LoVo (cell line): ENCODE data around the gene ASTN1.
"Not testable (repeated sequence)": the region's sequence is repeated elsewhere in the genome, so short reads cannot be mapped to it uniquely, and the experiment has no call there.

Experiments
- DNase-seq: peaks from one replicate; pipeline ENCODE4 v3.0.0-alpha.2; 2016; ENCODE audit warnings: low spot score

Gene ASTN1

DNA sequence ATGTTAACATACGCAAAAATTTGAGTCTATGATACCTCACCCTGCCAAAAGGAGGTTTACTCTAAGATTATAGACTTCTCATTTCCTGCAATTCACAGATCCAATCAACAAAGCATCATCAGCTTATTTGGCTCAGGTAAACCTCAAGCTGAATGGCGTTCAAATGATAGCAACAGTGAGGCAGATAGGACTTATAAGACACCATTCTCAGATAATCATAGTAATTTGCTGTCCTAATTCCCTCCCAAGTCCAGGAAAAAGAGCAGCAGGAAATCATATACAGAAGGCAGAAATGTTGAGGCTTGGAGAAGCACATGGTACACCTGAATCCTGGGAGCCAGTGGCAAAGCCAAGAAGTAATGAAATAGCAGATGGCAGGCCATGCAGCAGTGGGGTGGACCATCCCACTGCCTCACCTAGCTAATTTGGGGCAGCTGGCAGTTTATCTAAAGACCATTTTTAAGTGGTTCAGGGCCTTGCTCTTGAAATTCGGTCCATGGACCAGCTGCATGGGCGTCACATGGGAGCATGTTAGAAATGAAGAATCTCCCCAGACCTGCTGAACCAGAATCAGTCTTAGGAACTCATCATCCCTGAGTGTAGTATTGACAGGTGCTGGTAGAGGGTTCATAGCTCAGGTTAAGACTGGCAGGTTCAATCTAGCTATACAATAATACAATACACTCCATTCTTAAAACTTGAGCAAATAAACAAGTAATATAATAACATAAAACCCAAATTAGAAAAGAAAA is 57.7 kb downstream of the ASTN1 start:
- no peak for DNase-seq

DNA sequence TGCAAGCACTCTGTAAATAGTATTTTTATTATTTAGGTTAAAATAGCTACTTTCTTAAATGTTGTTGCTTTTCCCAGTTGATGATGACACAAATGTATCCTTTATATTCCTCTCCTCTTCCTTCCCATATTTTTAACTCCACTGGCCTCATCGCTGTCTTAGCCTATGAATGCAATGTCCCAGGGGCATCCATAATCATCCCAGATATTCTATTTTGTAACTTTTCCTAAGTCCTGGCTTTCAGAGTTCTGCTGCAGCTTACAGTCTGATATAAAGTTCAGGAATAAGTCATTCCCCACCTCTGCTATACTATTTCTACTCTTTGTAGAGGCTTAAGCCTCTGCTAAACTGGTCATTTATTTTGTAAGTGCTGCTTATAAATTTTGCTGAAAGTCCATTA is 58.3 kb downstream of the ASTN1 start:
- no peak for DNase-seq

DNA sequence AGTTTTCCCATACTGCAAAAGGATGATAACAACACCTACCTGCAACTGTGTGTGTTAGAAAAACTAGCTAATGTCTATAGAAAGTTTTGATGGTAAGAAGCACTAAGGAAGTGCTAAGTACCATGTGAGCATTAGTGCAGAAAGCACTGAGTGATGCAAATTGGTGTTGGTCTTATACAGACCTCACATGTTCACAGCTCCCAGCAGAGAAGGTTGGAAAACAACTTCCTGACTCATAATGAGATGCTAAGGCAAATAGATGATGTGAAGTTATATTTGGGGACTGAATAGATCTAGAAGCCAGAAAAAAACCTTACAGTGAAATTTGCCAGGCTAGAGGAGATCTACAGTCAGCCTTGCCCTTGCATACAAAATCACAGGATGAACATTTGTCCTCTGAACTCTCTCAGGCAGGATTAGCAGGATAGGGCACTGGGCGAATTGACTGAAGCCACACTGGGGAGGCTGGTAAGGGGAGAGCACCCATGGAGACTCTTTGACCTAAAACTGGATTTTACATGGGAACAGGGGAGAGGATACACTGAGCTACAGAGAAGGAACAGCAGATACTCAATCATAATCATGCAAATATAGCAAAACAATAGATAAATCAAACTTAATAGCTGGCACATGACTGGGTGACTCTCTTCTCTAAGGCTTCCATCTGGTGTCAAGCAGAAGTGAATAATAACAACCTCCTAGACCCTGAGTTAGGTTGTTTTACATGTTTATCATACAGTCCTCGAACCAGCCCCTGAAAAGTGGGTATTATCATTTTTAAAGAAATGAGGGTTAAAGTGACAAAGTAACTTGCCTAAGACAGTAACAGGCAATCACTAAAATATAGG is 61.3 kb downstream of the ASTN1 start:
- no peak for DNase-seq

DNA sequence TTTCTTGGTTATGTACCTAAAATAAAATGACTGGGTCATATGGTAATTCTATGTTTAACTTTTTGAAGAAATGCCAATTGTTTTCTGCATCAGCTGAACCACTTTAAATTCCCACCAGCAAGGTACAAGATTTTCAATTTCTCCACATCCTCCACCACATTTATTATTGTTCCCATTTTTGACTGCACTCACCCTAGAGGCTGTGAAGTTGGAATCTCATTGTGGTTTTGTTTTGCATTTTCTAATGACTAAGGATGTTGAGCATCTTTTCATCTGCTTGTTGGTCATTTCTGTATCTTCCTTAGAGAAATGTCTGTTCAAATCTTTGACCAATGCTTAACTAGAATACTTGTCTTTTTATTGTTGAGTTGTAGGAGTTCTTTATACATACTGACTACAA is 72.5 kb downstream of the ASTN1 start:
- no peak for DNase-seq

DNA sequence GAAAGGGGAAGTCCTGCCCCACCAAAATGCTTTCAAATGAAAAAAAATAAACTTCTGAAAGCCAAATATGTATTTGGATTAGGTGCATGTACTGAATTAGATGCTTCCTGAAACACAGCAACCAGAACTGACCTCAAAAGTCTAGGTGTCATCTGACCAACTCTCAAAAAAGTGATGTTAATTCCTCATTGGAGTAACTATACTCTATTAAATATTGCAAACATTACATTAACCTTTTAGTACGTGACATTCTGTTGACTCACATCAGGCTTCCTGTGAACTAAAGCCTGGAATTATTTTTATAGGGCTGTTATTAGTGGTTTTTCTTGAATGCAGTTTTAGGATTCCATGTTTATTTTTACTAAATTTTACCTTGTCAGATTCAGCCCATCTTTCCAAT is 73.5 kb downstream of the ASTN1 start:
- DNase-seq = no peak

DNA sequence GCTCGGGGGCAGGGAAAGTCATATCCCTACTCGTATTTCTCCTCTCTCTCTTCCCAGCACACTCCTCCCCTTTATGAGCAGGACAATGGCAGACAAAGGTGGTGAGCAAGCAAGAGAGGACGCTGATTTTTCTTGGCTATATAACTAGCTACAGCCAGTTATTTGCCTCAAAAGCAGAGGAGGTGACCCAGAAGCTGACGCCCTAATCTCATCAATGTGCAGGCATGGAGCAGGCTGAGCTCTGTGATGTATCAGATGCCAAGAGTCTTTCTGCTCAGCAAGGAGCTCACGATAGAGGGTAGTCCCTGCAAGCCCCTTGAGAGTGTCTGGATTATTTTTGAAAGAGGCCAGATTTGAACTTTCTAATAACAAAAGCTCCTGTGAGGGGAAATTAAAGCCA is 75.5 kb downstream of the ASTN1 start:
- no peak for DNase-seq

DNA sequence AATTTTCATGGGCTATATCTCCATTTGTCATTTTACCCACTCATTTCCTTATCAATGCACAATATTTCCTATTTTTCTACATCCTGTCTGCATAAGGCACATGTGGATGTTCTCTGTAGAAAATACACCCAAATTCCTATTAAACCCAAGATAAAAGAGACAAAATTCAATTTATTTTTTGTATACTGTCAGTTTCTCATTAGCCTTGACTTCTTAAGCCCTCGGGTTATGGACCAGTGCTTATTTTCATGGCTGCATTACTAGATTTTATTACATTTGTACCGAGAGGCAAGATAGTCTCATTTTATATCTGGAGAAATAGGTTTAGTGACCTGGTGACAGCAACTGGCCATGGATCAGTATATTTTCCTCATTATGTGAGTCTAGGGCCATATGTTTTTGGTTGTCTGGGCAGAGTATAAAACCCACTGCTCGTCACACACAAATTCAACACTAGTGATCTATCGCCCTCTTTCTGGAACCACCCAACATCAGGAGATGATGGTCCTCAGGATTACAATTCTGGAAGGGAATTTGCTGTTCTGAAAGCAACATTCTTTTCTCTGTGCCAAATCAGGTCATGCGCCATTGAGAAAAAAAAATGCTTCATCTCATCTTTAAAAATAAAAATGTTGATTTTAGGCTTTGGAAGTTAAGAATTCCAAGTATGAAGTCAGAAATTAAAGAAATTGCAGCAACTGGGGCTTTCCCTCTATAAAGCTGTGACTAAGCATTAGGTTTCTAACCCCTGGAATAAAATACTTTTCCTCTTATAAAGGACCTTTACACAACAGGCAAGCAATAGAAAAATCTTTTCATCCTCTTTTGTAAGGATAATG is 81.4 kb downstream of the ASTN1 start:
- DNase-seq = no peak

DNA sequence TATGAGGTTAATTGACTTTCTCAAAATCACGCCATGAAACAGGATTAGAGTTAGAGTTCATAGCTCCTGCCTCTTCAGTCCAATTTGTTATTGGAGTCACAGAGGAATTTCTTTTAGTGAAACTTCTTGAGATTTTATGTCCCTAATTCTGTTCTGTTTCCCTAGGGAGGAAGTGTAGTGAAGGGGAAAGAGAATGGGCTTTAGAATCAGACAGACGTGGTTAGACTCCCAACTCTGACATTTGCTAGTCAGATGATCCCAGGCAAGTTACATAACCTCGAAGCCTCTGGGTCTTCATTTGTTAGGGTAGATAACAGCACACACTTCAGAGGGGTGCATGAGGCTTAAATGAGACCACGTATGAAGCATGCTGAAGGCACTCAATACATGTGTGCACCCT is 83.9 kb downstream of the ASTN1 start:
- DNase-seq = no peak

DNA sequence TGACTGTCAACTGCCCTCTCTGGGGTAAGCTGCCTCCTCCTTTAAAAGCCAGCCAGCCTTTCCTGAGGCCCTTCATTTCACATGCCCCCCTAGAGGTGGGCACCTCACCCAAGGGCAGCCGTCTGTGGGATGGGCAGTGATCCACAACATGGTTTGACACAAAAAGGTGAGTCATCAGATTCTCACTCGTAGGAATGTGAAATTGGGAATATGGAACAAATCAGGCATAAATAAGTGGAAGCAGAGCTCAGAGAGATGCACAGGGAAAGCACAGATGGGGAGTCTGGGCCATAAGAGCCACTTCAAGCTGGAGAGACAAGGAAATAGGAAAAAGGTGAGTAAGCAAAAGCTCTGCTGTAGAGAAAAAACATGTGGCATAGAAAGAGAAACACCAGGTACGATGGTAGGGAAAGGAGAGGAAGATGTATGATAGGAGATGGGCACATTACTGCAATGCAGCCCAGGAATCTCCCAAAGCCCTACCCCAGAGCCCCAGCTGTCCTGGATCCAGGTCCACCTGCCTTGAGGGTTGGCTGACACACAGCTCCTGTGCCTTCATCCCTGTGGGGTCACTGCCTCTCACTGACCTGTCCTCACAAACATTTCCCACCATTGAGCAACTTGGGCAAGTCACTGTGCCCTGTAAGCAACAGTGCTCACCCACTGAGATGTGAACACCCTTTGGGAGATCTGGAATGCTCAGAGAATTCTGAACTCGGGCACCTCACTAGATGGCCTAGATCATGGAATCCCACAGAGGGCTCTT is 86.6 kb downstream of the ASTN1 start:
- DNase-seq = no peak

DNA sequence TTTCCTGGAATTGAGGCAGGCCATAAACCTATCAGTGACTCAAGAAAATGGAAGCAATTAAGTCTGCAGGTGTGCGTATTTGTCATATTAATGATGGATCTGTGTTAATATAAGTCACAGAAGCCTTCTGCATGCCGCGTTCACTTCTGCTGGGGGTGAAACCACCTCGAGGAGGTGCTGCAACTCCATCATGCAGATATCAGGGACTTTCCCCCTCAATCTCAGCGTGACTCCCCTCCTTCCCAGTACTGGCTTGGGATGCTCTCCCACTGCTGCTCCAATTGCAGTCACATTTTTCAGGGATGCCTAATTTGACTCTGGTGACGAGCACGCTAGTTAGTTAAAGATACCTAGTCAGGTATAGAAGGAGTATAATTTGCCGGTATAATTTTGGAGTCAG is 87.5 kb downstream of the ASTN1 start:
- DNase-seq = no peak

DNA sequence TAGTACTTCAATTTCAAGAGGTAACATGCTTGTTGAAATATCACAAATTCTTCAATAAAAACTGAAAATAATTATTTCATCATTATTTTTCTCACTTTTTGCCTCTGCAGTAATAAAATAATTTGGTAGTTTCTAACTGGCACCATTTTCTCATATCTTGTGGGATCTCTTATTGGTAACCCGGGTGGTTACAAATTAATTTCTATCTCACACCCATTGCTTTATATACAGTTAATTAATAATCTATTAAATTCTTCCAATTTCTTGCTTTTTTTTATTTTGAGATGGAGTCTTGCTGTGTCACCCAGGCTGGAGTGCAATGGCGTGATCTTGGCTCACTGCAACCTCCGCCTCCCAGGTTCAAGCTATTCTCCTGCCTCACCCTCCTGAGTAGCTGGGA is 89.7 kb downstream of the ASTN1 start:
- not testable (repeated sequence) for DNase-seq

DNA sequence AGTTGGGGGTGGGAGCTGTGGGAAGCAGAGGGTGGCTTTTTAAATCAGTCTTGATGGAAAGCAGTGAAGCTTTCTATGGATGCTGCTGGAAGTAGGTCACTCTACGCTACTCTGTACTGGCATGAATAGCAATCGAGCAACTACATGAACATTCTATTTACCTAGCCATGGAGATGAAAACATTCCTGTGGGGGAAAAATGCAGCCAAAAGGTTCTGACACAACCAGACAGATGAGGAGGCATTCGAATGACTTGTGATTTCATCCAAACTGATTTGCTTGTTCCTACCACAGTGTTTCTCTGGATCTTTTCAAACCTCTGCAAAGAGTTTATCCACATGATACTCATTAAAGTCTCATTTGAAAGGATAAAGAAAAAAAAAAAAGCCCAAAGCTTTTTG is 95.0 kb downstream of the ASTN1 start:
- no peak for DNase-seq

DNA sequence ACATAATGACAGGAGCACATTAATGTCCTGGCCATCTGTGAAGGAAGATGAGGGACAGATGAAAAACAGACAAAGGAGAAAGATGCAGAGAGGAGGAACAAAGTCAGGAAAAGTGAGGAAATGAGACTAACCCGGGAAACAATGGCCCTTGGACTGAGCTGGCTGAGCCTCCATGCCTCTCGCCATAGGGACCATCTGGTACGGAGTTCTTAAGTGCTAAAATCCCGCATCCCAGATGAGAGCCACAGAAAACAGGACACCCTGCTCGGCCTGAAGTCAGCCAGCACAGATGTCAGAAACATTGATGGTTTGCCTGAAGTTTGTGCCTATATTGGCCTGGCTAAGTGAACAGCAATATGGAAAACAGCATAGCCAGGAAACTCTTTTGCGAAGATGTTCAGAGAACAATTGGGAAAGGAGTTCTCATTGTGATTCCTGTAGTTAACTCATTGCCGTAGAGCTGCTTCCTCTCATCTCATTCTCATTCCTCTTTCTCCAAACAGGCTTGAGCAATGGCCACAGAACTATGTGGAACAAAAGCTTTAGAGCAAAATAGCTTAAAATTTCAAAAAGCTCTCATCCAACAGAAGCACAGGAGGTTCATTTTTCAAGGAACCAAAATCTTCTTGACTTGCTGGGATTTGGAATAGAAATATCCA is 96.6 kb downstream of the ASTN1 start:
- no peak for DNase-seq

DNA sequence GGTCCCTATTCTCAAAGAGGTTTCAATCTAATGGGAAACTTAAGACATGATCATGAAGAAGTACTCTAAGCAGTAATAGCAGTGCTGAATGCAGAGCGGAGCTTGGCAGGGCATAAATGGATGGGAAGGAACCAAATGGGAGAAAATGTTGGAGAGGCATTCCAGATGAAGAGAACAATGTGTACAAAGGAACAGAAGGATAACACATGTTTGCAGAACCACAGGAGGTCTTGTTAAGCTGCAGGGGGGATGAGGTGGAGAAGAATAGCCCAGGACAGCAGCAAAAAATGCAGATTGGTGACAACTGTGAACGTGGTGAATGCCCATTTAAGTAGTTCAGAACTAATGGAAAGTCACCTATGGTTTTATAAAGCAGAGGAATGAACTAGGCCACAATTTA is 99.1 kb downstream of the ASTN1 start:
- DNase-seq = no peak

DNA sequence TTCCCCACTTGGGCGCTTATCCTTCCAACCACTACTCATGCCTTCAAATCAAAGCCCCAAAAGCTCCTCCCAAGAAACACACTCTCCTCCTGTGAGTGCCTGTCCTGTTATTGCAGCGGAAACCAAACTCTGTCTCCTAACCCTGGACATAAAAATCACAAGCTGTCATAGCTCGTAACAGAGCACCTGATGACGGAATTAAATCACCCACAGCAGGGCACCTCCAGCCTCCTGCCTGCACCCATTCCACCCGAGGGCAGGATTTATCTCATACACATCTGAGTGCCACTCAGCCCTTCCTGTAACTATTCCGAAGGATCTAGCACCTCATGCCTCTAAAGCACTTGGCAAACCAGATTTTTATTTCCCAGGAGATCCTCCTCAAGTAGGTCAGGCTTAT is 100.9 kb downstream of the ASTN1 start:
- no peak for DNase-seq

DNA sequence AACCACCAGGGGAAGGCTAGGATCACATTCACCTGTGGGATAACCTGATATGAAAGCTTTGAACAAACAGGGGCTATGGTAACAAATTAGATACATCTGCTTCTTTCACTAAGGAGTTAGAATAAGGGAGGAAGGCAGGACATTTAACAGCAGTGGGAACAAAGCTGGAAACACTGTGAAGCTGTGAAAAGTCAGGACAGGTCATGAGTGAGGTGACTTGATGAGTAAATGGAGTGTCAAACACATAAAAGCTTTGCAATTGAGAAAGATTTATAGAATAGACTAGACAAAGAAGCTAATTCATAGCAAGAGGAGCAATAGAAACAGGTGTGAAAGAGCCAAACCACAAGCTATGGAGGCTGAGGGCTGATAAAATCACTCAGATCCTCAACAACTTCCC is 110.0 kb downstream of the ASTN1 start:
- DNase-seq = no peak

DNA sequence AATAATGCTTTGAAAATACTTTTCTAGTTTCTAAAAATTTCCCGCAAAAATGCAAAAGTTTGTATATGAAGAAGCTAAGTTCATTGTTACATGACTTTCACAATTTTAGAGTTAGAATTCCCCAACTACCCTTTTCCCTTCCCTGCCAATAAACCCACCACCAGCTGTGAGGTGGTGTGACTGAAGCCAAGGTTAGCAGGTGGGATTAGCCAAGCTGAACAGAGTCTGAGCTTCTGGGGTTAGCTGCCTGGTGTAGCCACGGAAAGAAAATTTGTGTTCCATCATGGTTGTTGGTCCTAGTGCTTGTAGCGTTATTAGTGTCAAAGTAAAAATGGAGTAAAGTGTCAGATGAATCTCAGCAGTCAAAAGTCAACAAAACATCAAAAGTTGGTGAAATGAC is 110.9 kb downstream of the ASTN1 start:
- DNase-seq = no peak

DNA sequence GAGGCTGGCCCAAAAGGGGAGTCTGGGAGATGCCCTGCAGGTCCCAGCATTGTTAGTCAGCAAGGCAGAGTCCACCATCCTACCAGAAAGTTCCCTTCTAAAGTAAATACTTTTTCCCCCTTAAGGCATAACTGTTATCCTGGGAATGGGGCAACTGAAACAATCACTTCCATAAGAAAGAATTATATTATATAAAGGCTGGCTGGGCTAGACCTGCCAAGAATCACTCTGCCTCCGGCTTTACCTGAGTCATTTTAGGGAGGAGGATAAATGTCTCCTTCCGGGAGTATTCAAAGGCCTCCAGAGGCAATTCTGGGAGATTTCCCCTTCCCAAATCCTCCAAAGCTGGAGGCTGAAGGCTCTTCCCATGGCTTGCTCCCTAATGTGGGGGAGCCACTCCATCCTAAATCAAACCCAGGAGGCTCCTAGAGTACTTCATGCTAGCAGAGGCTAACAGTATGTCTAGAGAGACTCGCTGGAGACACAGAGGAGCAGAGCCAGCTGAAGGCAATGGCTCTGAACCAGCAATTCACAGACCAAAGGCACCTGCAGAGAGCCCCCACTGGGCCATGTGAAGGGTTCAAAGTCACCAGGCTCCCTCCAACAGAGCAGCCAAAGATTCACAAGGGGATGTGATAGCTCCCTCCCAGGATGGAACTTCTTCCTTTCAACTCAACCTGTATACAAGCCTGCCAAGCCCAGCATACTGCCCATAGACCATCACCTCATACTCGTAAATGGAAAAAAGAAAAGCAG is 116.0 kb downstream of the ASTN1 start:
- DNase-seq = no peak

DNA sequence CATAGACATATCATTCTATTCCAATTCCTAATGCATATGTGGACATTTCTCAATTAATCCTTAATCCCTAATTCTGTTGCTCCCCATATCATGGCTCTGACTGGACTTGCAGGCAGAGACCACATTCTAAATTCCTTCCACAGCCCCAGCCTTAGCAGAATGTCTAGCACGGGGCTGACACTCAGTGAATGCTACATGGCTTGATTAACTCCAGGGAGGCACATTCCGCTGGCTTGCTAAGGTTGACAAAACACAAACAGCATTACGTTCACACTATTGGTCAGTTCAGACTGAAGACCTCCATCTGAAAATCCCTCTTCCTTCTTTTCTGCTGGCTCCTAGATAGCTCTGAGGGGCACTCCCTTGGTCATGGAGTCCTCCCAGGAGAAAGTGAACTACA is 119.4 kb downstream of the ASTN1 start:
- DNase-seq = no peak

DNA sequence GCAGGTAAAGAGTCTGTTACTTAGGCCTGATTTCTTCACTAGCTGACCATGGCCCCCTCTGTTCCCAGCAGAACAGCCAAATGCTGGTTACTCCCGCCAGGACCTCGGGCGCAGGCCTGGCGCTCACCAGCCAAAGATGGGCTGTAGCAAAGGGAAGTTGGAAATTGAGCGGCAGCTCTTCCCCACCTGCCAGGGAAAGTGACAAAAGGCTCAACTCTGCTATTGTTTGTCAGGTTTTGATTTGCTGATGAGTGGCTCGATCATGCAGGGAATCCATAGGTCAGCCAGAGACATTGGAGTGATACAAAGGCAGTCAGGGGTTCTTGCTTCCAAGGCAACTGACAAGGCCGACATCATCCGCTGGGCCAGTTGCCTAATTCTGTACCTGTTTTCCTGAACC is 120.1 kb downstream of the ASTN1 start:
- no peak for DNase-seq

DNA sequence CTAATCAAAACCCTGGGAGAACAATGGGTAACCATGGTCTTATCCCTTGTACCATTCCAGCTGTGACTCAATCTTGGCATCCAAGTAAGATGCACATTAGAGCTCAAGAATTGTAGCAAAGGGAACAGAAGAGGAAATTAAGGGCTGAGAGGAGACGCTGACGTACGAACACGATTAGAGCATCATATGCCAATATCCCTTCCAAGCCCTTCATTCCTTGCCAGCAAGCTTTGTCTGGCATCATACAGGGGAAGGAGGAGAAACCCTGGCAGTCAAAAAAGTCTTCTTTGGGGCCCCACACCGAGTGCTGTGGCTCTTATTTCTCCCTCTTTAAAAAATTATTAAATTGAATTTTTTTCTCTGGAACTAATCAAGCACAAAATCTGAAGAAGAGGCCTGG is 120.9 kb downstream of the ASTN1 start:
- no peak for DNase-seq
